ENCODE measurements around the gene IFI6.
"Not testable (repeated sequence)": the region's sequence is repeated elsewhere in the genome, so short reads cannot be mapped to it uniquely, and the experiment has no call there.

IFI6 gene

GRCh38 chr1:27626031-27626935 lies 45.7 kb downstream of the IFI6 start:
- DNase-seq, result no peak

- DNase-seq, result no peak
Observed at GRCh38 chr1:27624467-27625178, 47.4 kb downstream of the IFI6 start.

GRCh38 chr1:27623327-27624212 lies 48.4 kb downstream of the IFI6 start:
- no peak for DNase-seq

DNA sequence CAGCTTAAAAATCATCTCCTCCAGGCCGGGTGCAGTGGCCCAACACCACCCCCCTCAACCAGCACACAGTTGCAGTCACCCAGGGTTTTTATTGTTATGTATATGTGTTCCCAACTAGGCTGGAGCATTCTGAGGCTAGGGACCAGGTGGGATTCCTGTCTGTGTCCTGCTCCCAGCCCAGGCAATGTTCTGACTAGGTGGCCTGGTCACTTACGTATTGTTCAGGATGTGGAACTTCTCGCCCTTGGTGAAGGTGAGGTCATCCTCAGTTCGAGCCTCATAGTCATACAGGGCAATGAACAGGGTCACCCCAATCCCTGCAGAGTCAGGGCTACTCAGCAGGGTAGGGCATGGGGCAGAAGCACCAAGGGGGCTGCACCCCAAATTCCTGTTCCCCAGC lies 49.2 kb downstream of the IFI6 start:
- no peak for DNase-seq

DNA sequence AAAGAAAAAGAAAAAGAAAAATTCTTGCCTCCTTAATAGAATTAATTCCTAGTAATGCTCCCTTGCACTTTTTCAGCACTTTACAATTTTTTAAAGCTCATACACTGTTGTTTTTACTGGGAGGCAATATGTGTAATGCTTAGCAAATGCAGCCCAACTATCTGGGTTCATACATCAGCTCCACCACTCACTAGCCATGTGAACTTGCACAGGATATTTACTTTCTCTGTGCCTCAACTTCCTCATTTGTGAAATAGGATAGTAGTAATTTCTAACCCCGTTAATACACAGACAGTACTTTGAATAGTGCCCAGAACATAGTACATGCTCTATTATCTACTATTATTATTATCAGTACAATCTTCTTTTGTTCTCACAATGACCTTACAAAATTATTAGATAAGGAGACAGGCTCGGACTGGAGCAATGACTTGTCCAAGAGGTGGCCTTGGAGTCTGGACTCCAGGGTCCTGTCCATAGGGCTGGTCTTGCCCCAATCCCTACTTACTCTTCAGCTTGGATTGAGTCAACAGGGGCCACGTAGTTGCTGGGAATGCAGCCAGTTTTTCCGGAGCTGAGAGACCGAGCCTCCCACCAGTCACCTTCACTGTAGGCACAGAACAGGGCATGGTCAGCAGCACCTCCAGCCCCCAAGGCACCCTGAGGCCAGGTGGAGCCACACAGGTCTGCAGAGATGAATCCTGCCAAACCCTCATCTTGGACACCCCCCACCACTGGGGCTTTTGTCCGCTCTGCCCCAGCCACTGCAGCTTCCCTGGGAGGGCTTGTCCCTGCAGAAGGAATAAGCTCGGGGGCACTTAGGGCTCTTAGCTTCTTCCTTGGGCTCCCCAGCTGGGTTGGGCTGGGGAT lies 50.7 kb downstream of the IFI6 start:
- no peak for DNase-seq

DNA sequence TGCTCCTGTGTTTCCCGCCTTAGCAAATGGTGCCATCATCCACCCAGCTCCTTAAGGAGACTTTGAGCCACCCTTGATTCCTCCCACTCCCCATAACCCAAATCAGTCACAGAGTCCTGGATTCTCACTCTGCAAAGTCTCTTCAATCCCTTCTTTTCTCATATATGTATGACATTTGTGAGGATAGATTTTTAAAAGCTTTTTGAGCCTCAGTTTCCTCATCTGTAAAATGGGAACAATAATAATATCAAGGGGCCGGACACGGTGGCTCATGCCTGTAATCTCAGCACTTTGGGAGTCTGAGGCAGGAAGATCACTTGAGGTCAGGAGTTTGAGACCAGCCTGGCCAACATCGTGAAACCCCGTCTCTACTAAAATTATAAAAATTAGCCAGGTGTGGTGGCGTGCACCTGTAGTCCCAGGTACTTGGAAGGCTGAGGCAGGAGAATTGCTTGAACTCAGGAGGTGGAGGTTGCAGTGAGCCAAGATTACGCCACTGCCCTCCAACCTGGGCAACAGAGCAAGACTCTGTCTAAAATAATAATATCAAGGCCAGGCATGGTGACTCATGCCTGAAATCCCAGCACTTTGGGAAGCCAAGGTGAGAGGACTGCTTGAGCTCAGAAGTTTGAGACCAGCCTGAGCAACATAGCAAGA lies 52.1 kb downstream of the IFI6 start:
- not testable (repeated sequence) for DNase-seq

DNA sequence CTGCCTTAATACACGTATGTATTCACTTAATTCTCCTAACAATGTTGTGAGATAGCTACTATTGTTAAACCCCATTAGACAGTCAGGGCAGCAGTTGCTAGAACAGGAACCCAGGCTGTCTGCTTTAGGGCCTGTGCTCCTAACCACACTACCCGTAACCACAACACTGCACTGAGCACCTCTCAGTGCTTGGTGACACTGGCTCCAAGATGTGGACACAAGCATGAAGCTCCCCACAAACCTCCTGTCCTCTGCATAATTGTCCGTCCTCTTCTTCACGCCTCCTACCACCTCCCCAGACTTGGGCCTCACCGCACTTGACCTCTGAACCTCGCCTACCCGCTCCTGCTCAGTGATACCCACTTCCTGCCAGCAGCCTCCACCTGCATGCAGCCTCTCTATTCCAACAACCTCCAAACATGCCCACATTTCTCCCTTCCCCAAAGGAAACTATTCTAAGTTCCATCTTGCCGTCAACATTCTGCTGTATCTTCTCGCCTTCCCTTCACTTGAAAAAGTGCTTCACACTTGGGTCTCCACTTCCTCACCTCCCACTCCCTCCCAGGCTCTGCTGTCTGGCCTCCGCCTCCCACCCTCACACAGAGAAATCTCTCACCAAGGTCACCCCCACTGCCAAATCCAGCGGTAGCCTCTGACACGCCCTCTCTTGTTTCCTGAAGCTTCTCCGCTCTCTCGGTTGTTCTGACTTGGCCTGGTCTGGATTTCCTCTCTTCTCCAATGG lies 53.5 kb downstream of the IFI6 start:
- no peak for DNase-seq

DNA sequence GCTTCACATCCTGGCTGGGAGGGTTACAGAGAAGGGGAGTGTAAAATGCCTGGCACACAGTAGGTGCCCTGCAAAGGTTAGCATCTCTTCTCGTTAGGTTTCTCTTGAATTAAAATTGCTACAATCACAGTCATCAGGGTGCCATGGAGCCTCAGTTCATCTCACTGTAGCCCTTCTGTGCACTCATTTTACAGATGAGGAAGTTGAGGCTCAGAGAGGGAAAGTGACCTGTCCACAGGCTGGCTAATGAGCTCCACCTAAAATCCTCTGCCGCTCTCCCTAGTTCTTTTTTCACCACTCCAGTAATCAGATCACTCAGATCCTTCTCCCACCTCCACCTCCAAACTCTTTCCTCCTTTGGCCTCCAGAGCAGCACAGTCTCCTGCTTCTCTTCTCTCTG lies 54.6 kb downstream of the IFI6 start:
- no peak for DNase-seq

DNA sequence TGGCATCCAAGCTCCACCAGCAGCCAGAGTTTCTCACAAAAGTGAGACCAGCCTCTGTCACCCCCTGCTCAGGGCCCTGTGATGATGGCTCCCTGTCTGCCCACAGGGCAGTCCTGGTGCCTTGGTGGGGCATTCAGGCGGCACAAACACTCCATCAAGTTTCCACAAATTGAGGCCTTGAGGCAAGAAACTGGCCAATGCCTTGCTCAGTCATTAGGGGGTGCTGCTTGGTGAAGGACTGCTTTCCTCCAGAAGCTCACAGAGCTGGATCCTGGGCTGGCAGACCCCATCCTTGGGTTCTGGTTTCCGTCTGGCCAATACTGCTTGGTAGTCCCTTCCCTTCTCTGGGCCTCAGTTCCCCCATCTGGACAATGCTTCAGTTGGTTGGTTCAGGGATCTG lies 55.6 kb downstream of the IFI6 start:
- DNase-seq, result no peak

Measured in stimulated activated CD4-positive, alpha-beta T cell treated with anti-CD3 and anti-CD28 coated beads, Interleukin-12 subunit alpha, Interleukin-12 subunit beta, amount 100 ng/mL, for 4 hours (primary cell).